Calu3 (cell line): ENCODE measurements around the gene OPHN1. TPM values are rescaled to one million over a fixed set of nuclear protein-coding genes. Genes with fewer than 3 reads are reported as not detected.

Source experiments
- BruUV-seq: library from RNA; stranded (reverse); fragments of 400-500 nt; replicated peaks from 2 replicates; lab custom pipeline; 2021; lab: Mats Ljungman, UMichigan
- CTCF ChIA-PET: fragments of 300-600 bp; sonication (Branson Sonifier 250); formaldehyde crosslinking; loops from one replicate; lab custom pipeline; 2022; ENCODE audit warnings: antibody characterized with exemption; lab: Charles Lee
- DNase-seq: peaks from one replicate; pipeline ENCODE4 v3.0.0; 2022
- H3K27ac Mint-ChIP-seq: one replicate; pipeline ENCODE4 v1.8.0; 2022; ENCODE audit warnings: mixed read lengths; ENCODE audit not compliant: unreplicated experiment
- H3K27me3 Mint-ChIP-seq: one replicate; pipeline ENCODE4 v1.8.0; 2022; ENCODE audit warnings: mixed read lengths; ENCODE audit not compliant: unreplicated experiment
- H3K36me3 Mint-ChIP-seq: one replicate; pipeline ENCODE4 v1.8.0; 2022; ENCODE audit warnings: mild to moderate bottlenecking, moderate library complexity, mixed read lengths; ENCODE audit not compliant: insufficient read depth, unreplicated experiment
- H3K4me1 Mint-ChIP-seq: one replicate; pipeline ENCODE4 v1.8.0; 2022; ENCODE audit warnings: mild to moderate bottlenecking, low read depth, mixed read lengths; ENCODE audit not compliant: unreplicated experiment
- H3K4me3 Mint-ChIP-seq: one replicate; pipeline ENCODE4 v1.8.0; 2022; ENCODE audit warnings: mild to moderate bottlenecking, low read depth, moderate library complexity, mixed read lengths; ENCODE audit not compliant: unreplicated experiment
- H3K9me3 Mint-ChIP-seq: one replicate; pipeline ENCODE4 v1.8.0; 2022; ENCODE audit warnings: low read depth, mixed read lengths; ENCODE audit not compliant: unreplicated experiment
- intact Hi-C: fragments of 100-400 bp; cut with micrococcal nuclease; formaldehyde crosslinking; loops from one replicate; pipeline ENCODE4 v1.10.0; 2022; ENCODE audit not compliant: unreplicated experiment
- total RNA-seq: library from RNA; stranded (reverse); gene quantifications from 2 replicates; pipeline ENCODE4 v1.2.3, GENCODE V29; 2022
- TF ChIP-seq, protein P1 (sequence below): fragments of 200-600 bp; IDR thresholded peaks from one replicate; pipeline ENCODE4 v1.8.0; 2022; ENCODE audit warnings: antibody characterized with exemption; ENCODE audit not compliant: unreplicated experiment

OPHN1 gene
- total RNA-seq, 1 experiment from 2014 or later: 13.1 TPM

DNA sequence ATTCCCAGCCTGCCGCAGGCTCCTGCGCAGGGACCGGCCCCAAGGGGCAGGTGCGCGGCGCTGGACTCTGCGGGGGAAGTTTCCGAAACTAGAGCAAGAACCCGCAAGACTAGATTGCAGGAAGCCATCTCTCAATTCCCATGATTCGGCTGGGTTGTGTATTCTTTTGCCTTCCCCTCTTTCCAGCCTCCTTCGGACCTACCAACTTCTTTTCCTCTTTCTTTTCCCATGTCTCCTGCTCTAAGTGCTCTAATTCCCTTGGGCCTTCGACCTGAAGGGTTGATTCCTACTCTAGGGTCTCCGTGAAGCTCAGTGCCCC lies 645 bp upstream of the OPHN1 start:
- Mint-ChIP-seq H3K4me1 (peaks cover 14% of the 10 kb centered on the region), H3K9me3 (no peaks in the 10 kb centered on the region), H3K4me3 (peak overlapping the region; percentile 96), H3K27me3 (no peaks in the 10 kb centered on the region), H3K36me3 (peaks cover 23% of the 10 kb centered on the region), H3K27ac (peak overlapping the region; percentile 73)
- BruUV-seq: no TSS peak
- CTCF ChIA-PET: no interaction called here
- no peak for DNase-seq
- intact Hi-C loops: no loop called here
- TF ChIP-seq, protein P1, sequence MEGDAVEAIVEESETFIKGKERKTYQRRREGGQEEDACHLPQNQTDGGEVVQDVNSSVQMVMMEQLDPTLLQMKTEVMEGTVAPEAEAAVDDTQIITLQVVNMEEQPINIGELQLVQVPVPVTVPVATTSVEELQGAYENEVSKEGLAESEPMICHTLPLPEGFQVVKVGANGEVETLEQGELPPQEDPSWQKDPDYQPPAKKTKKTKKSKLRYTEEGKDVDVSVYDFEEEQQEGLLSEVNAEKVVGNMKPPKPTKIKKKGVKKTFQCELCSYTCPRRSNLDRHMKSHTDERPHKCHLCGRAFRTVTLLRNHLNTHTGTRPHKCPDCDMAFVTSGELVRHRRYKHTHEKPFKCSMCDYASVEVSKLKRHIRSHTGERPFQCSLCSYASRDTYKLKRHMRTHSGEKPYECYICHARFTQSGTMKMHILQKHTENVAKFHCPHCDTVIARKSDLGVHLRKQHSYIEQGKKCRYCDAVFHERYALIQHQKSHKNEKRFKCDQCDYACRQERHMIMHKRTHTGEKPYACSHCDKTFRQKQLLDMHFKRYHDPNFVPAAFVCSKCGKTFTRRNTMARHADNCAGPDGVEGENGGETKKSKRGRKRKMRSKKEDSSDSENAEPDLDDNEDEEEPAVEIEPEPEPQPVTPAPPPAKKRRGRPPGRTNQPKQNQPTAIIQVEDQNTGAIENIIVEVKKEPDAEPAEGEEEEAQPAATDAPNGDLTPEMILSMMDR: no peak

DNA sequence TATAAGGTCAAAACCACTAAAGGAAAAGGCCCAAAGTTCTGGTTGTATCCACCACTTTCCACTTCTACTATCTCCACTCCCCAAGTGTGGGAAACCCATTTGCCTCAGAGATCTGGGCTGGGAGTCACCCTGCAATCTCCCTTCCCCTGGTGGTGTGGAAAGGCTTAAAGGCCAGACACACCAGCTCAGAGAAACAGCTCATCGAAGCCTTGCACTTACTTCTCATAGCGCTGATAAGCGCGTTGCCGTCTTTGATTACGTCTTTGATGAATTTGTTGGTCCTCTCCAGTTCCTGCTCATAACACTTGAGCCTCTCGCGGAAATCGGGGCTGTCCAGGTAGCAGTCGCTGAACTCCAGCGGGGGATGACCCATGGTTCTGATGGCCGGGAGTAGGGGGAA lies 647 bp downstream of the OPHN1 start:
- CTCF ChIA-PET: interaction anchor here (1.3 to 1.8 kb wide), 2 partner anchors 8 to 236 kb away, joined by 4 read pairs; no protein-coding TSS in a partner anchor
- Mint-ChIP-seq H3K4me1 (peaks cover 14% of the 10 kb centered on the region), H3K27me3 (no peaks in the 10 kb centered on the region), H3K9me3 (no peaks in the 10 kb centered on the region), H3K4me3 (peak overlapping the region; percentile 96), H3K27ac (peak overlapping the region; percentile 73), H3K36me3 (peaks cover 23% of the 10 kb centered on the region)
- TF ChIP-seq, protein P1: no peak
- peak; percentile 4 for DNase-seq
- BruUV-seq: TSS peak; percentile 57
- intact Hi-C loops: no loop called here

DNA sequence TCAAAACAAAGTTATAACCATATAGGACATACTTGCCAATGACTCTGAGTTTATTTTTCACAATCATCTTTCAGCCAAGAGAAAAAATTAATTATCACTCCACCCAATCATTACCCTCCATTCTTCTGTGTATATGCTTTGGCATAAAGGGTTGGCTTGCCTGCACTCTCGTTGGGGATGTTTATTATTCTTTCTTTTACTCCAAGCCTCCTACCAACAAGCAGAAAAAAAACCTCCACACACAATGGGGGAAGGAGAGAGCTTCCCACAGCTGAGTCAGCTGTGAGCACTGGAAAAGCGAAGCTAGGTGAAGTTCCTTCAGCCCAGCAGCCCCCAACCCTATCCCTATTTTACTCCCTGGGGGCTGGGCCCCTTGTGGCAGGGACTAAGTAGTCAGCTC lies 1.5 kb downstream of the OPHN1 start:
- intact Hi-C loops: no loop called here
- BruUV-seq: no TSS peak
- Mint-ChIP-seq H3K36me3 (peaks cover 23% of the 10 kb centered on the region), H3K4me1 (peaks cover 14% of the 10 kb centered on the region), H3K27ac (no peak overlapping the region), H3K4me3 (peak overlapping the region; percentile 96), H3K27me3 (no peaks in the 10 kb centered on the region), H3K9me3 (no peaks in the 10 kb centered on the region)
- CTCF ChIA-PET: interaction anchor here (1.8 kb wide), 1 partner anchor 235 kb away, joined by 4 read pairs; no protein-coding TSS in a partner anchor
- no peak for DNase-seq
- TF ChIP-seq, protein P1: no peak

DNA sequence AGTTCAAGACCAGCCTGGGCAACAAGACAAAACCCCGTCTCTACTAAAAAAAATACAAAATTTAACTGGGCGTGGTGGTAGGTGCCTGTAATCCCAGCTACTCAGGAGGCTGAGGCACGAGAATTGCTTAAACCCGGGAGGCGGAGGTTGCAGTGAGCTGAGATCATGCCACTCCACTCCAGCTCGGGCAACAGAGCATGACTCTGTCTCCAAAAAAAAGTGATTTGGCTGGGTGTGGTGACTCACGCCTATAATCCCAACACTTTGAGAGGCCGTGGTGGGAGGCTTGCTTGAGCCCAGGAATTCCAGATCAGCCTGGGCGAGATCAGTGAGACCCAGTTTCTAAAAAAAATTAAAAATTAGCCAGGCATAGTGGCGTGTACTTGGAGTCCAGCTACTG lies 4.1 kb downstream of the OPHN1 start:
- H3K9me3 Mint-ChIP-seq: no peaks in the 10 kb centered on the region
- peaks cover 17% of the 10 kb centered on the region for H3K36me3 Mint-ChIP-seq
- intact Hi-C loops: no loop called here
- peaks cover 5% of the 10 kb centered on the region for H3K4me1 Mint-ChIP-seq
- H3K27ac Mint-ChIP-seq: no peak overlapping the region
- BruUV-seq: no TSS peak
- H3K4me3 Mint-ChIP-seq: no peak overlapping the region
- CTCF ChIA-PET: no interaction called here
- no peak for DNase-seq
- TF ChIP-seq, protein P1: no peak
- no peaks in the 10 kb centered on the region for H3K27me3 Mint-ChIP-seq
